Stimulated activated CD4-positive, alpha-beta T cell treated with anti-CD3 and anti-CD28 coated beads, Interleukin-15, amount 100 ng/mL, for 48 hours (primary cell): ENCODE measurements around the gene STIM2.
"Not testable (repeated sequence)": the region's sequence is repeated elsewhere in the genome, so short reads cannot be mapped to it uniquely, and the experiment has no call there.

Experiments used
- DNase-seq, 2 donors: peaks; one replicate each; pipeline ENCODE4 v3.0.0-alpha.2; 2020; ENCODE audit warnings: low read depth in 2 of 2

STIM2 gene

DNA sequence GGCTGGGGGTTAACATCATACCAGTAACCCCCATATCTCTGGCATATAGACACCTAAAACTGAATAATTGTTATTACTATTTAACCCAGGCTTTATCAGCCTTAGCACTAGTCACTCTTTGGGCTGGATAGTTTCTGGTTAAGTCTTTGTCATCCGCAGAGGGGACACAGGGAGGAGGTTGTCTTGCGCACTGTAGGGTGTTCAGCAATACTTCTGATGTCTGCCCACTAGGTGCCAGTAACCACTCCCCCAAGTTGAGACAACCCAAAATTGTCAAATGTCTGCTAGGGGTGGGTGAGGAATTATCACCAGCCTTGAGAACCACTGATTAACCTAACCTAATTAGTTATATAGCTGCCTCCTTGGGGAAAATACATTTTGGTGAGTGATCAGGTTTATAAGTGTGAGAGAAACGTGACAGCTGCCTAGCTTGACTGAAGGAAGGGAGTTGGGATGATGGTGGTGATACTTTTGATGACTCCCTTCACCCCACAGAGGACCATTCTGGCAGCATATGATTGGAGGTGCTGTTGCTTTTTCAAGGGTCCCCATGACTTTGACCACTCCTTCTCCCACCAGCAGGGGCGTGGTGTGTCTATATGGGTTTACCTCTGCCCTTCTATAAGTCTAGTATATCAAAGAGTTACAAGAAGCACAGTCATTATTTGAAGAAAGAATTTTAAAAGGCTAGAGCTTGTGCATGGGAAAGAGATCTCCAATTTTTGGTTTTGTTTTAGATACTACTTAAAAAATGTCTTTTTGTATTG lies 140.9 kb downstream of the STIM2 start:
- DNase-seq = no peak

GRCh38 chr4:27003642-27004113 lies 143.0 kb downstream of the STIM2 start:
- DNase-seq = peak in 1 of 2 donors; percentile 19

GRCh38 chr4:27005501-27005900 lies 144.9 kb downstream of the STIM2 start:
- no peak for DNase-seq

DNA sequence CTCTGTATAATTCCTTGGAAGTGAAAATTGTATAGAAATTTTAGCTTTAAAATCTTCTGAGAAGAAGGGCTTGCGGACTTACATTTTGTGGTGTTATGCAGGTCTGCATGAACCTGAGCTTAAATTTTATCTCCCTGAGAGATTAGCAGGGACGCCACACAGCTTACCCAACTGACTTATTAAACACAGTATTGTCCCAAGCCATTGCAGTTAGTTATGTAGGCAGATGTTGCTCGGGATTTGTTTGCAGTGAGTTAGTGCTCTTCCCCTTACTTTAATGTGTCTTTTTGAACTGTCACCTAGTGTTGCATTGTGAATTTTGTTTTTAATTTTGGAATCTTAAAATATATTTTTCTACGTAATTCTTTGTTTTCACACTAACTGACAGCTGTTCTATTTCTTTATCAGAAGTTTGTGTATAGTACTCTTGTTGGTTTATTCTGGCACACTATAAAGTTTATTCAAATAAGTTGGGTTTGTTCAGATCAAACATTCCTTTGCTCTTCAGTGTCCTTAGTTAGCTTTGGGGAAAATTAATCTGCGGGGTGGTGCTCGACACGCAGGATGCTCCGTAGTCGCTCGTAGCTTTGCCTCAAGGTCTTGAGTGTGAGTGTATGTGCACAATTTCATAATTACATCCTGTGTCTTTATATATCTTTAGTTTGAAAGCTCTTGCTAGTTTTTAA lies 145.4 kb downstream of the STIM2 start:
- DNase-seq = no peak

- DNase-seq = no peak
These were observed 146.0 kb downstream of the STIM2 start for GRCh38 chr4:27006646-27007045.

- no peak for DNase-seq
These were observed 146.9 kb downstream of the STIM2 start for GRCh38 chr4:27007507-27007906.

GRCh38 chr4:27008679-27009078 lies 148.0 kb downstream of the STIM2 start:
- no peak for DNase-seq

DNA sequence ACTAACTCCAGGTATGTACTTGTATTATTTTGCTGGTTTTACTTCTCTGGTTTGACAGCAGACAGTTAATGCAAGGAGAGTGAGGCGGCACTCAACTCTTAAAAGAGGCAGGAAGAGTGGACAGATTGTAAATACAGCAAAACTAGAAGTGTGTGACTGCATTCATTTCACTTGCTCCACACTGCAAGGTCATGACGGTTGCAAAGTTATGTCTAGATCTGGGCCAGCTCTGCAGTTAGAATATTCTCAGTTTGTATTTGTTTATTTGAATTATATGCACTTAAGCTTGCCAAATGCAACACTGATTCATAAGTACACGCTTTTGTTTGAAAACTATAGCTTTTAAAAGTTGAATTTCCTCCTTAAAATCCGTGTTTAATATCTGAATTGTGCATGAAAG lies 148.9 kb downstream of the STIM2 start:
- no peak for DNase-seq

DNA sequence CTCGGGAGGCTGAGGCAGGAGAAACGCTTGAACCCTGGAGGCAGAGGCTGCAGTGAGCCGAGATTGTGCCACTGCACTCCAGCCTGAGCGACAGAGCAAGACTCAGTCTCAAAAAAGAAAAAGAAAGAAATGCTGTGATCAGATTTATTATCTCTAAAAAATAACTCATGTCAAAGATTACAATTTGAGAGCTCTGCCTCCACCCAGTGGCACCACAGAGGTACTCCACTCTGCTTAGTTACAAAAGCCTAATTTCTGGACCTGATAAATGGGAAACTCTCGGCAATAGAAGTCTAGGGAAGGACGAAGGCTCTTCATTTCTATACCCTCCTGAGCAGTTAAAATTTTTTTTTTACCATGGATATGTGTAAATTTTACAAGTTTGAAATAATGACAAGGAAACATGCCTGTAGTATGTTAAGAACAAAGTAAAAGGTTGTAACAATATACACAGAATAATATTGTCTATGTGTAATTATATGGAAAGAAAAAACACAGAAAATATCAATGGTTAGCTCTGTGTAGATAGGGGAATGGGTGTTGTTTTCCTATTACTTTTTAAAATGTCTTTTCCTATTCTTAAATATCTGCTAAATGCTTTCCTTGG lies 149.8 kb downstream of the STIM2 start:
- peak; percentile 21 to 43 for DNase-seq

GRCh38 chr4:27011401-27011800 lies 150.8 kb downstream of the STIM2 start:
- no peak for DNase-seq

DNA sequence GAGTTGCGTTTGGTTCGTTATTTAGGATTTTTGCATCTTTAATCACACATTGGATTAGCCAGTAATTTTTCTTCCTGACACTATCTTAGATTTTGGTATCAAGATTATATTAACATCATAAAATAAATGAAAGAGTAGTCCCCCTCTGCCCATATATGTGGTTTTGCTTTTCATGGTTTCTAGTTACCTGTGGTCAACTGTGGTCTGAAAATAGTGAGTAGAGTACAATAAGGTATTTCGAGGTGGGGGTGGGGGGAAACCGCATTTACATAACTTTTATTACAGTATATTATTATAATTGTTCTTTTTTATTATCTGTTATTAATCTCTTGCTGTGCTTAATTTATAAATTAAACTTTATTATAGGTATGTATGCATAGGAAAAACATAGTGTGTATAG lies 152.4 kb downstream of the STIM2 start:
- DNase-seq = no peak

GRCh38 chr4:27016551-27016950 lies 155.9 kb downstream of the STIM2 start:
- DNase-seq = no peak

GRCh38 chr4:27017623-27018022 lies 157.0 kb downstream of the STIM2 start:
- DNase-seq = no peak

- no peak for DNase-seq
These were observed 157.4 kb downstream of the STIM2 start for GRCh38 chr4:27018076-27018475.

DNA sequence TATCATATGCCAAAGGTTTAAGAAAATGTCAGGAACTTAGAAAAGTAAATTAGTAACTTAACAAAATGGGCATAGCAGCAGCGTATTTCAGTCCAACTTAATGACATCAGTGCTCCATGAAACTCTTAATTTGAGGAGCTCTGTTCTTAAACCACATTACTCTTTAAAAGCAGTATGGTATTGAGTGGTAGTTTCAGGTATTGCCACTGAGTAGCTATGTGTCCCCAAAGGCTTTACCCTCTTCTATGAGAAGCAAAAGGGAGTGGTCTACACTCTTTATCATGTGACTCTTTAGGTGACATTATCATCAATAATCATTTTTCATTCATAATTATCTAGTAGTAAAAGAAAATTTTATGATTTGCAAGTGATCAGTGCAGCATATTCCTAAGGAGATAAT lies 158.3 kb downstream of the STIM2 start:
- no peak for DNase-seq

DNA sequence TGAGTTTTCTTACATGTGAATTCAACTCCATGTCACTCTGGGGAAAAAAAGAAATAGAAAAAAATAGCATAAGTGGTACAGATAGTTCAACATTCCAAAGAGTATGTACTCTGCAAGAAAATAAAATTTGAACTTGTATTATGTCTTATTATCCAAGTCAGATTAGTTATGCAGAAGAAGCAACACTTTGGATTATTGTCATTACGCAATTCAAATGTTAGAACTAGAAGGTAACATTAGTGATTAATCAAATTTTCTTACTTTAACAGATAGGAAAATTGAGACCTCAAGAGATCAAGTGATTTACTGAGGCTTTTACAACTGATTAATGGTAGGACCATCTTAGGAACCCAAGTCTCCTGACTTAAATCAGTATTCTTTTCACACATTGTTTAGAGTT lies 159.1 kb downstream of the STIM2 start:
- no peak for DNase-seq

GRCh38 chr4:27020203-27020602 lies 159.6 kb downstream of the STIM2 start:
- DNase-seq = no peak

- no peak for DNase-seq
These were observed 160.0 kb downstream of the STIM2 start for GRCh38 chr4:27020603-27021002.

- DNase-seq = no peak
These were observed 162.3 kb downstream of the STIM2 start for GRCh38 chr4:27022963-27023362.

DNA sequence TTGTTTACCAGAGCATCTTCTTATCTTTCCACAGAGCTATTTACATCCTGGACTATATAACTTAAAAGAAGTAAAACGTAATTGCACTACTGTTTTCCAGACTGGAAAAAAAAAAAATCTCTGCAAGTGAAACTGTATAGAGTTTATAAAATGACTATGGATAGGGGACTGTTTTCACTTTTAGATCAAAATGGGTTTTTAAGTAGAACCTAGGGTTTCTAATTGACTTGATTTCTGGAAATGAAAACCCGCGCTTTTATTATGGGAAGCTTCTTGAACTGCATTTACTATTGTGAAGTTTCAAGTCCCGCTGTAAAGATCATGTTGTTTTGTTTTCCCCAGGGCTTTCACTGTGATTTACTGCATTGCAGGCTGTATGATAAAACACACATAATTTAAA lies 162.7 kb downstream of the STIM2 start:
- DNase-seq = no peak

DNA sequence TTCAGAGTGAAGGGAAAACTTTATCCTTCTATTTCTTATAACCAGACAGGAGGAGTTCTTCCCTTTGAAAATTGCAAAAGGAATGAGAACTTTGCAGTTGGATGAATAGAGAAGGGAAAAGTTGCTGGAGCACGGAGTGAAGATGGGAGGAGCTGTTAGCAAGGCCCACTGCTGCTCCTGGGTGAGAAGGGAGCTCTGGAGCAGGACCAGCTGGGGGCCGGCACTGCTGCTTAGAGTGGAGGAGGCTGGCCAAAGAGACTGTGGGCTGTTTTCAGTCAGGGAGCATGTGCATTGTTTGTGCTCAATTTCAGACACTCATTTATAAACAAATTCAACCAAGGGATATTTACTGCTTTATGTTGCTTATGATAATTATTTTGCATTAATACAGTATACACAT lies 164.2 kb downstream of the STIM2 start:
- DNase-seq = no peak

GRCh38 chr4:27027428-27027827 lies 166.8 kb downstream of the STIM2 start:
- no peak for DNase-seq

DNA sequence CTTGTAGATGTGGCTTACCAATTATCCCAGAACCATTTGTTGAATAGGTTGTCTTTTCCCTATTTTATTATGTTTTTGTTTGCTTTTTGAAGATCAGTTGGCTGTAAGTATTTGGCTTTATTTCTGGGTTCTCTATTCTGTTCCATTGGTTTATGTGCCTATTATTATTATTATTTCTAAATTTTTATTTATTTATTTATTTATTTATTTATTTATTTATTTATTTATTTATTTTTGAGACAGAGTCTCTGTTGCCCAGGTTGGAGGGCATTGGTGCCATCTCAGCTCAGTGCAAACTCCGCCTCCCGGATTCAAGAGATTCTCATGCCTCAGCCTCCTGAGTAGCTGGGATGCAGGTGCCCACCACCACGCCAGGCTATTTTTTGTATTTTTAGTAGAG lies 174.5 kb downstream of the STIM2 start:
- not testable (repeated sequence) for DNase-seq
